HepG2 (cell line): Measurements from ENCODE around the gene MAP2K5. TPM values are rescaled to one million over a fixed set of nuclear protein-coding genes. Genes with fewer than 3 reads are reported as not detected.

Experiments used
- ATAC-seq: fragments of 200-7000 bp; cut with Tn5 transposase; 3 replicates; pipeline ENCODE4 v1.9.1; 2020; ENCODE audit warnings: mild to moderate bottlenecking, moderate library complexity
- BruUV-seq: library from RNA; stranded (reverse); fragments of 400-500 nt; replicated peaks from 2 replicates; lab custom pipeline; 2021; lab: Mats Ljungman, UMichigan
- CTCF ChIA-PET: fragments of 300-600 bp; formaldehyde crosslinking; extraction: SDS; loops from one replicate; lab custom pipeline; 2021; ENCODE audit warnings: low total read pairs, inconsistent platforms, low intra/inter-chr PET ratio; lab: Yijun Ruan, JAX
- POLR2A ChIA-PET: fragments of 350-600 bp; sonication (Branson Sonifier 250); formaldehyde crosslinking; loops from one replicate; lab custom pipeline; 2020; ENCODE audit warnings: antibody characterized with exemption, inconsistent platforms; lab: Yijun Ruan, JAX
- DNase-seq: peaks from one replicate; pipeline ENCODE4 v3.0.0-alpha.2; 2015; ENCODE audit warnings: low spot score
- FAIRE-seq: peaks from 3 replicates; lab custom pipeline; 2011; peaks lifted over from hg19 to GRCh38; lab: Jason Lieb, UNC
- H2AFZ ChIP-seq: one replicate; pipeline ENCODE4 v1.6.1; 2011; ENCODE audit warnings: low read length, inconsistent platforms
- H3K27ac ChIP-seq: fragments of 300-600 bp; 3 replicates; pipeline ENCODE4 v1.8.0; 2011; ENCODE audit warnings: mixed run types, mild to moderate bottlenecking, mixed read lengths, low read length, inconsistent platforms; ENCODE audit not compliant: insufficient read depth; ENCODE audit errors: extremely low read length
- H3K27me3 ChIP-seq, 2 experiments: fragments of 200-600 bp in 1 of 2; 2 replicates in 1 of 2; 3 replicates in 1 of 2; pipeline versions ENCODE4 v1.6.0 to v1.8.0; 2011; ENCODE audit warnings: low read length in 2 of 2, mild to moderate bottlenecking in 2 of 2, moderate library complexity in 2 of 2, inconsistent platforms in 1 of 2; ENCODE audit not compliant: insufficient read depth in 2 of 2, control insufficient read depth in 1 of 2
- H3K36me3 ChIP-seq, 2 experiments: fragments of 200-600 bp in 1 of 2; replicated peaks in 1 of 2; 2 replicates in 1 of 2; 3 replicates in 1 of 2; pipeline versions ENCODE4 v1.5.1 to v1.8.0; 2011; ENCODE audit warnings: low read length in 2 of 2, inconsistent platforms in 1 of 2; ENCODE audit not compliant: insufficient read depth in 2 of 2, control insufficient read depth in 1 of 2
- H3K4me1 ChIP-seq: 2 replicates; pipeline ENCODE4 v1.5.1; 2012; ENCODE audit warnings: low read length, inconsistent platforms; ENCODE audit not compliant: insufficient read depth
- H3K4me2 ChIP-seq: 2 replicates; pipeline ENCODE4 v1.6.0; 2011; ENCODE audit warnings: low read depth, low read length, inconsistent platforms
- H3K4me3 ChIP-seq, 3 experiments: fragments of 200-600 bp in 1 of 3; sonication (generic), shearing (Covaris generic) in 1 of 3; replicated peaks in 1 of 3; 2 replicates each; pipeline ENCODE4 v1.5.1; 2011 to 2016; ENCODE audit warnings: low read length in 3 of 3, inconsistent platforms in 2 of 3, low read depth in 2 of 3, mild to moderate bottlenecking in 2 of 3, control low read depth in 1 of 3, mixed read lengths in 1 of 3; ENCODE audit not compliant: insufficient read depth in 1 of 3
- H3K79me2 ChIP-seq: one replicate; pipeline ENCODE4 v1.6.1; 2011; ENCODE audit warnings: low read length, inconsistent platforms; ENCODE audit not compliant: insufficient read depth
- H3K9ac ChIP-seq: 2 replicates; pipeline ENCODE4 v1.6.0; 2011; ENCODE audit warnings: mild to moderate bottlenecking, low read depth, low read length, inconsistent platforms; ENCODE audit not compliant: insufficient read depth
- H3K9me3 ChIP-seq: 2 replicates; pipeline ENCODE4 v1.5.1; 2012; ENCODE audit warnings: mild to moderate bottlenecking, low read length
- H4K20me1 ChIP-seq: 2 replicates; pipeline ENCODE4 v1.6.0; 2011; ENCODE audit warnings: inconsistent platforms, mild to moderate bottlenecking, low read length, moderate library complexity; ENCODE audit not compliant: insufficient read depth
- CTCF ChIP-seq: sonication (generic); formaldehyde crosslinking; IDR thresholded peaks from 2 replicates; pipeline ENCODE4 v1.5.0; 2020; ENCODE audit warnings: mild to moderate bottlenecking, missing genetic modification reagents, moderate library complexity
- HBP1 ChIP-seq: IDR thresholded peaks from 2 replicates; pipeline ENCODE4 v1.6.1; 2016; ENCODE audit warnings: low read depth, control low read depth
- TERF1 ChIP-seq: sonication (generic); formaldehyde crosslinking; IDR thresholded peaks from 2 replicates; pipeline ENCODE4 v1.8.0; 2022; ENCODE audit warnings: mild to moderate bottlenecking, missing genetic modification reagents, moderate library complexity
- ZBTB3 ChIP-seq: sonication (generic); formaldehyde crosslinking; IDR thresholded peaks from 2 replicates; pipeline ENCODE4 v1.4.0; 2020; ENCODE audit warnings: low read depth, mild to moderate bottlenecking, moderate library complexity, missing genetic modification reagents, borderline replicate concordance
- ZFP90 ChIP-seq: sonication (generic); formaldehyde crosslinking; IDR thresholded peaks from 2 replicates; pipeline ENCODE4 v1.8.0; 2022; ENCODE audit warnings: missing genetic modification reagents, mild to moderate bottlenecking, inconsistent platforms, borderline replicate concordance
- WGBS: methylation state at CpG from one replicate; pipeline ENCODE4 v1.1.6; 2017; ENCODE audit warnings: low lambda C conversion rate; 5-methylcytosine and 5-hydroxymethylcytosine counted together
- in situ Hi-C: cut with HindIII; loops from 2 replicates; pipeline ENCODE4 v1.10.0; 2017; ENCODE audit warnings: low pct_unique_long_range_greater_than_20kb; ENCODE audit not compliant: extremely low pct_ligation_motif_present
- intact Hi-C: fragments of 100-400 bp; cut with micrococcal nuclease; formaldehyde crosslinking; loops from one replicate; pipeline ENCODE4 v1.10.0; 2022; ENCODE audit not compliant: unreplicated experiment
- polyA plus RNA-seq, 8 experiments: library from polyadenylated mRNA; depleted of rRNA in 3 of 8; stranded (reverse) in 7 of 8; unstranded in 1 of 8; fragments of >200 nt; fragmentation: Illumina TruSeq in 4 of 8; extraction: Trizol in 4 of 8; gene quantifications; 2 replicates each; pipeline versions ENCODE4 v1.2.1 to v1.2.3, GENCODE V29; 2011 to 2016; ENCODE audit warnings: low read depth in 4 of 8, missing spikeins in 1 of 8, mixed read lengths in 1 of 8; ENCODE audit not compliant: insufficient read depth in 1 of 8
- total RNA-seq, 5 experiments: library from RNA; depleted of rRNA; stranded (reverse); fragments of >200 nt; fragmentation: Illumina TruSeq; extraction: Trizol; gene quantifications; 2 replicates each; pipeline ENCODE4 v1.2.3, GENCODE V29; 2016; ENCODE audit warnings: low read depth in 1 of 5

Gene MAP2K5
- total and polyA plus RNA-seq, 2 of the 13 experiments (the other 11 are each of a cell fraction or from before 2014, with no cell fraction given): 4.0 to 4.3 TPM

GRCh38 chr15:67571648-67572415, 29.3 kb downstream of the MAP2K5 start:
- Histone ChIP-seq H3K27me3 (no peaks in the 10 kb centered on the region), H2AFZ (no peak overlapping the region), H3K36me3 (no peaks in the 10 kb centered on the region; a peak in 1 of 5 replicates), H3K4me1 (no peaks in the 10 kb centered on the region), H3K9ac (no peak overlapping the region), H4K20me1 (no peaks in the 10 kb centered on the region), H3K27ac (no peak overlapping the region), H3K9me3 (no peaks in the 10 kb centered on the region), H3K4me2 (no peak overlapping the region), H3K79me2 (no peaks in the 10 kb centered on the region), H3K4me3 (no peak overlapping the region)
- TF ChIP-seq TERF1 (CRISPR knock-in tag) (no peak), ZBTB3 (CRISPR knock-in tag) (no peak), ZFP90 (CRISPR knock-in tag) (no peak), HBP1 (CRISPR knock-in tag) (no peak), CTCF (CRISPR knock-in tag) (0 out of 2 replicates have a peak, but pooled peaks have one; percentile 11)
- peak; percentile 4 for DNase-seq
- WGBS: 91% methylated on average over 5 of the region's 5 CpGs
- no peak for ATAC-seq
- ChIA-PET CTCF (no interaction called here), POLR2A (no interaction called here)
- no TSS peak for BruUV-seq
- in situ Hi-C loops: no loop called here
- FAIRE-seq: no peak
- intact Hi-C loops: no loop called here
